A673 (cell line): ENCODE results near the gene PDE4B.

ENCODE experiments used
- EZH2 ChIP-seq: fragments of 200-600 bp; sonication (generic); IDR thresholded peaks from 2 replicates; pipeline ENCODE4 v1.6.1; 2017; ENCODE audit warnings: borderline replicate concordance, low read depth, mild to moderate bottlenecking, mixed read lengths, antibody characterized with exemption, low read length; ENCODE audit not compliant: poor library complexity, severe bottlenecking
- TF ChIP-seq, protein P1 (sequence below): fragments of 300-800, 200-600 bp; sonication (generic); conservative IDR thresholded peaks from 2 replicates; pipeline ENCODE4 v1.5.1; 2017; ENCODE audit warnings: low read depth, mild to moderate bottlenecking, antibody characterized with exemption, low read length, moderate library complexity, mixed read lengths

- TF ChIP-seq, protein P1, sequence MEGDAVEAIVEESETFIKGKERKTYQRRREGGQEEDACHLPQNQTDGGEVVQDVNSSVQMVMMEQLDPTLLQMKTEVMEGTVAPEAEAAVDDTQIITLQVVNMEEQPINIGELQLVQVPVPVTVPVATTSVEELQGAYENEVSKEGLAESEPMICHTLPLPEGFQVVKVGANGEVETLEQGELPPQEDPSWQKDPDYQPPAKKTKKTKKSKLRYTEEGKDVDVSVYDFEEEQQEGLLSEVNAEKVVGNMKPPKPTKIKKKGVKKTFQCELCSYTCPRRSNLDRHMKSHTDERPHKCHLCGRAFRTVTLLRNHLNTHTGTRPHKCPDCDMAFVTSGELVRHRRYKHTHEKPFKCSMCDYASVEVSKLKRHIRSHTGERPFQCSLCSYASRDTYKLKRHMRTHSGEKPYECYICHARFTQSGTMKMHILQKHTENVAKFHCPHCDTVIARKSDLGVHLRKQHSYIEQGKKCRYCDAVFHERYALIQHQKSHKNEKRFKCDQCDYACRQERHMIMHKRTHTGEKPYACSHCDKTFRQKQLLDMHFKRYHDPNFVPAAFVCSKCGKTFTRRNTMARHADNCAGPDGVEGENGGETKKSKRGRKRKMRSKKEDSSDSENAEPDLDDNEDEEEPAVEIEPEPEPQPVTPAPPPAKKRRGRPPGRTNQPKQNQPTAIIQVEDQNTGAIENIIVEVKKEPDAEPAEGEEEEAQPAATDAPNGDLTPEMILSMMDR, result no peak
- TF ChIP-seq EZH2, result no peak
These were observed 418.0 kb downstream of the PDE4B start for GRCh38 chr1:66210635-66211244.
